HepG2 (cell line): ENCODE results near the gene NTM. TPM values are rescaled to one million over a fixed set of nuclear protein-coding genes. Genes with fewer than 3 reads are reported as not detected.

Experiments
- MTA3 ChIP-seq: sonication (generic); formaldehyde crosslinking; IDR thresholded peaks from 2 replicates; pipeline ENCODE4 v1.4.0; 2020; ENCODE audit warnings: missing genetic modification reagents
- NFIB ChIP-seq: sonication (generic); formaldehyde crosslinking; IDR thresholded peaks from 2 replicates; pipeline ENCODE4 v1.9.0; 2021; ENCODE audit warnings: missing genetic modification reagents, mild to moderate bottlenecking, borderline replicate concordance
- YY1 ChIP-seq: IDR thresholded peaks from 2 replicates; pipeline ENCODE4 v1.6.1; 2011; ENCODE audit warnings: low read length, low read depth, moderate library complexity, mild to moderate bottlenecking; ENCODE audit not compliant: insufficient read depth, insufficient replicate concordance
- polyA plus RNA-seq, 8 experiments: library from polyadenylated mRNA; depleted of rRNA in 3 of 8; stranded (reverse) in 7 of 8; unstranded in 1 of 8; fragments of >200 nt; fragmentation: Illumina TruSeq in 4 of 8; extraction: Trizol in 4 of 8; gene quantifications; 2 replicates each; pipeline versions ENCODE4 v1.2.1 to v1.2.3, GENCODE V29; 2011 to 2016; ENCODE audit warnings: low read depth in 4 of 8, missing spikeins in 1 of 8, mixed read lengths in 1 of 8; ENCODE audit not compliant: insufficient read depth in 1 of 8
- total RNA-seq, 5 experiments: library from RNA; depleted of rRNA; stranded (reverse); fragments of >200 nt; fragmentation: Illumina TruSeq; extraction: Trizol; gene quantifications; 2 replicates each; pipeline ENCODE4 v1.2.3, GENCODE V29; 2016; ENCODE audit warnings: low read depth in 1 of 5
- TF ChIP-seq, protein P1 (sequence below): sonication (generic); formaldehyde crosslinking; IDR thresholded peaks from 2 replicates; pipeline ENCODE4 v1.5.0; 2020; ENCODE audit warnings: missing genetic modification reagents
- TF ChIP-seq, protein P2 (sequence below): sonication (generic); formaldehyde crosslinking; IDR thresholded peaks from 2 replicates; pipeline ENCODE4 v1.8.1; 2022; ENCODE audit warnings: low read depth, mild to moderate bottlenecking, missing genetic modification reagents
- TF ChIP-seq, protein P3 (sequence below): sonication (generic); formaldehyde crosslinking; IDR thresholded peaks from 2 replicates; pipeline ENCODE4 v1.5.1; 2020; ENCODE audit warnings: missing genetic modification reagents, mild to moderate bottlenecking, borderline replicate concordance
- TF ChIP-seq, protein P4 (sequence below): sonication (generic); formaldehyde crosslinking; IDR thresholded peaks from 2 replicates; pipeline ENCODE4 v1.4.0; 2020; ENCODE audit warnings: mild to moderate bottlenecking, low read depth, missing genetic modification reagents

The NTM gene
- total and polyA plus RNA-seq, 2 of the 13 experiments (the other 11 are each of a cell fraction or from before 2014, with no cell fraction given) = not detected

DNA sequence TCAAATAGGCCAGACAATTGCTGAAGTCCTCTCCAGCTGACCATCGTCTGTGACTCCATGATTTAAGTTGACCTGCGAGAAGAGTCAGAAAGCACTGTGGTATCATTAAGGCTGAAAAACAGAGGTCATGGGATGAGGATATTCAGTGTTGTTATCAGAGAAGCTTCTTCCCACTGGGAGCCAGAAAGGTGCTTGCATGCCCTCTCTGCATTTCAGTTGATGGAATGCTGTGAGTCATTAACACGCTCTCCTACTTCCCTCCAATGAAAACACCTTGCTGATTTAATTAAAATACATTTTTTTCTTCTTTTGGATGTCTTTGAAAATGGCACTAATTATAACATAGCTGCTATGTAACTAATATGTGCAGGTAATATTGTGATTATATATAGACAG lies 667.0 kb downstream of the NTM start (continued):
- TF ChIP-seq YY1 = no peak
- no peak for TF ChIP-seq MTA3 (CRISPR knock-in tag)
- TF ChIP-seq, protein P1, sequence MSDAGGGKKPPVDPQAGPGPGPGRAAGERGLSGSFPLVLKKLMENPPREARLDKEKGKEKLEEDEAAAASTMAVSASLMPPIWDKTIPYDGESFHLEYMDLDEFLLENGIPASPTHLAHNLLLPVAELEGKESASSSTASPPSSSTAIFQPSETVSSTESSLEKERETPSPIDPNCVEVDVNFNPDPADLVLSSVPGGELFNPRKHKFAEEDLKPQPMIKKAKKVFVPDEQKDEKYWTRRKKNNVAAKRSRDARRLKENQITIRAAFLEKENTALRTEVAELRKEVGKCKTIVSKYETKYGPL (CRISPR knock-in tag) = no peak
- TF ChIP-seq, protein P2, sequence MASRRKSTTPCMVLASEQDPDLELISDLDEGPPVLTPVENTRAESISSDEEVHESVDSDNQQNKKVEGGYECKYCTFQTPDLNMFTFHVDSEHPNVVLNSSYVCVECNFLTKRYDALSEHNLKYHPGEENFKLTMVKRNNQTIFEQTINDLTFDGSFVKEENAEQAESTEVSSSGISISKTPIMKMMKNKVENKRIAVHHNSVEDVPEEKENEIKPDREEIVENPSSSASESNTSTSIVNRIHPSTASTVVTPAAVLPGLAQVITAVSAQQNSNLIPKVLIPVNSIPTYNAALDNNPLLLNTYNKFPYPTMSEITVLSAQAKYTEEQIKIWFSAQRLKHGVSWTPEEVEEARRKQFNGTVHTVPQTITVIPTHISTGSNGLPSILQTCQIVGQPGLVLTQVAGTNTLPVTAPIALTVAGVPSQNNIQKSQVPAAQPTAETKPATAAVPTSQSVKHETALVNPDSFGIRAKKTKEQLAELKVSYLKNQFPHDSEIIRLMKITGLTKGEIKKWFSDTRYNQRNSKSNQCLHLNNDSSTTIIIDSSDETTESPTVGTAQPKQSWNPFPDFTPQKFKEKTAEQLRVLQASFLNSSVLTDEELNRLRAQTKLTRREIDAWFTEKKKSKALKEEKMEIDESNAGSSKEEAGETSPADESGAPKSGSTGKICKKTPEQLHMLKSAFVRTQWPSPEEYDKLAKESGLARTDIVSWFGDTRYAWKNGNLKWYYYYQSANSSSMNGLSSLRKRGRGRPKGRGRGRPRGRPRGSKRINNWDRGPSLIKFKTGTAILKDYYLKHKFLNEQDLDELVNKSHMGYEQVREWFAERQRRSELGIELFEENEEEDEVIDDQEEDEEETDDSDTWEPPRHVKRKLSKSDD (CRISPR knock-in tag) = no peak
- TF ChIP-seq, protein P3, sequence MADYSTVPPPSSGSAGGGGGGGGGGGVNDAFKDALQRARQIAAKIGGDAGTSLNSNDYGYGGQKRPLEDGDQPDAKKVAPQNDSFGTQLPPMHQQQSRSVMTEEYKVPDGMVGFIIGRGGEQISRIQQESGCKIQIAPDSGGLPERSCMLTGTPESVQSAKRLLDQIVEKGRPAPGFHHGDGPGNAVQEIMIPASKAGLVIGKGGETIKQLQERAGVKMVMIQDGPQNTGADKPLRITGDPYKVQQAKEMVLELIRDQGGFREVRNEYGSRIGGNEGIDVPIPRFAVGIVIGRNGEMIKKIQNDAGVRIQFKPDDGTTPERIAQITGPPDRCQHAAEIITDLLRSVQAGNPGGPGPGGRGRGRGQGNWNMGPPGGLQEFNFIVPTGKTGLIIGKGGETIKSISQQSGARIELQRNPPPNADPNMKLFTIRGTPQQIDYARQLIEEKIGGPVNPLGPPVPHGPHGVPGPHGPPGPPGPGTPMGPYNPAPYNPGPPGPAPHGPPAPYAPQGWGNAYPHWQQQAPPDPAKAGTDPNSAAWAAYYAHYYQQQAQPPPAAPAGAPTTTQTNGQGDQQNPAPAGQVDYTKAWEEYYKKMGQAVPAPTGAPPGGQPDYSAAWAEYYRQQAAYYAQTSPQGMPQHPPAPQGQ (CRISPR knock-in tag) = no peak
- TF ChIP-seq, protein P4, sequence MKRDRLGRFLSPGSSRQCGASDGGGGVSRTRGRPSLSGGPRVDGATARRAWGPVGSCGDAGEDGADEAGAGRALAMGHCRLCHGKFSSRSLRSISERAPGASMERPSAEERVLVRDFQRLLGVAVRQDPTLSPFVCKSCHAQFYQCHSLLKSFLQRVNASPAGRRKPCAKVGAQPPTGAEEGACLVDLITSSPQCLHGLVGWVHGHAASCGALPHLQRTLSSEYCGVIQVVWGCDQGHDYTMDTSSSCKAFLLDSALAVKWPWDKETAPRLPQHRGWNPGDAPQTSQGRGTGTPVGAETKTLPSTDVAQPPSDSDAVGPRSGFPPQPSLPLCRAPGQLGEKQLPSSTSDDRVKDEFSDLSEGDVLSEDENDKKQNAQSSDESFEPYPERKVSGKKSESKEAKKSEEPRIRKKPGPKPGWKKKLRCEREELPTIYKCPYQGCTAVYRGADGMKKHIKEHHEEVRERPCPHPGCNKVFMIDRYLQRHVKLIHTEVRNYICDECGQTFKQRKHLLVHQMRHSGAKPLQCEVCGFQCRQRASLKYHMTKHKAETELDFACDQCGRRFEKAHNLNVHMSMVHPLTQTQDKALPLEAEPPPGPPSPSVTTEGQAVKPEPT (CRISPR knock-in tag) = no peak
- no peak for TF ChIP-seq NFIB (CRISPR knock-in tag)
